NCI-H748 (cell line): Measurements from ENCODE around the gene BRAF.
"Not testable (repeated sequence)": the region's sequence is repeated elsewhere in the genome, so short reads cannot be mapped to it uniquely, and the experiment has no call there.

Experiments used
- DNase-seq: peaks from one replicate; lab custom pipeline; 2025; ENCODE audit not compliant: unreplicated experiment; lab: John Stamatoyannopoulos, UW

BRAF gene

GRCh38 chr7:140924821-140925421, at the start of gene BRAF:
Gene BRAF (minus strand): TSS chr7:140924929. CDS start chr7:140924703, 226 bp downstream.
- DNase-seq: peak; percentile 93

DNA sequence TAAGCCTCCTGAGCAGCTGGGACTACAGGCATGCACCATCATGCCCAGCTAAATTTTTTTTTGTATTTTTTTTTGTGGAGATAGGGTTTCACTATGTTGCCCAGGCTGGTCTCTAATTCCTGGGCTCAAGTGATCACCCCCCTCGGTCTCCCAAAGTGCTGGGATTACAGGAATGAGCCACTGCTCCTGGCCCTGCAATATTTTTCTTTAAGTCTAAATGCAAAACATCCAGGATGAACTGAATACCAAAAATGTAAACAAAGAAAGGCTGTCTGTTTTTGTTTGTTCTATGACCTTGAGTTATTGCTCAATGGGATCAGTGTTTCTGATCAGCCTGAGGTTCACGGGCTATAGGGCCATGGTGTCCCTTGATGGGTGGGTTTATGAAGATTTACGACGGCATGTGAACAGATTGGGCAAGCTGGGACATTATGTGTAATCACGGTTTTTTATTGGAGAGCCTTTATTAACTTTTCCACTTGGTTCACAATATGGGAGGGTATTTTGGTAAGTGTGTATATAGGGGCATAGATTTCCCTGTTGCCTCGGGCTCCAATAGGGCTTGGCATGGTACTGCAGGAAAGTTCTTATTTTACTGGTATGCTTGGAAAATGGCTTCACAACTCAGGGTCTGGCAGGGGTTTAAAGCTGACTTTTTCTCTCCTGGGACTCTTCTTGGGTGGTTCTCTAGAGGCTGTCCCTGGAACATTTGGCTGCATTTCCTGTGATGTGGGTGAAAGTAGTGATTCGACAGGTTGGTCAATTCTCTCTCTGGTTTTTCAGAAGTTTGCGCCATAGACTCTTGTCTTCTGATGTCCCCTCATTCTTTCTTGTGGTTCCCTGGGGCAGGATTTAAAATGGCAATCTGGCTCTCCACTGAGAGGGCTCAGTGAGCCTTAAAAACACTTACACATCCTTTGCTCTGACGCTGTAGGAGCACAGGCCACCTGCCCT, 48.4 kb upstream of the BRAF start:
- no peak for DNase-seq

DNA sequence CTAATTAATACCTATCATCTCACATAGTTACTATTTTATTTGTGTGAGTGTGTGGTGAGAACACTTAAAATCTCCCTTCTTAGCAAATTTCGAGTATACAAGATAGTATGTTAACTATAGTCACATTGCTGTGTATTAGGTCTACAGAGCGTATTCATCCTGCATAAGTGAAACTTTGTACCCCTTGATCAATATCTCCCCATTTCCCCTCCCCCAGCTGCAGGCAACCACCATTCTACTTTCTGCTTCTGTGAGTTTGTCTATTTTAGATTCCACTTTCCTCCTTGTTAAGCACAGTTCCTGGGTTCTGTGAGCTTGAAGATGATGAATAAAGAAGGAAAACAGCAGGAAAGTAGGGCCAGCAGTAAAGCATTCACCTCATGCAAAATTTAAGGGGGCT, 47.6 kb upstream of the BRAF start:
- DNase-seq: no peak

DNA sequence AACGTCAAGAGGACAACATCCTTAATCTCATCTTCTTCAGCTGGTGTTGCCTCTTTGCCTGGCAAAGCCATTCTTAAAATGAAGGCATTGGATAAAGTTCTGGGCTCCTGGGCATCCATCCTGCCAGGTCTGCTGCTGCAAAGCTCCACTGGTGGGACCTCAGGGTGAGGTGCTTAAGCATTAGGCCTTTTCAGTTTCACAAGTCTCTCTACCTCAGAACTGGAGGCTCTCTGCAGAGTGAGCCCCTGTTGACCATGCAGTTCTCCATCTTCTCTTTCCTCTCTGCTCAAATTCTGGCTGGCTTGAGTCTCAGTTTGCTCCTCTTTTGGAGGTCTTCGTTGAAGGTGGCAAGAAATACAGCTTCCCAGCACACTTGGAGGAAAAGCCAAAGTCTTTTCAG, 42.7 kb upstream of the BRAF start:
- DNase-seq: no peak

GRCh38 chr7:140966561-140967233, 42.0 kb upstream of the BRAF start:
- DNase-seq: no peak

DNA sequence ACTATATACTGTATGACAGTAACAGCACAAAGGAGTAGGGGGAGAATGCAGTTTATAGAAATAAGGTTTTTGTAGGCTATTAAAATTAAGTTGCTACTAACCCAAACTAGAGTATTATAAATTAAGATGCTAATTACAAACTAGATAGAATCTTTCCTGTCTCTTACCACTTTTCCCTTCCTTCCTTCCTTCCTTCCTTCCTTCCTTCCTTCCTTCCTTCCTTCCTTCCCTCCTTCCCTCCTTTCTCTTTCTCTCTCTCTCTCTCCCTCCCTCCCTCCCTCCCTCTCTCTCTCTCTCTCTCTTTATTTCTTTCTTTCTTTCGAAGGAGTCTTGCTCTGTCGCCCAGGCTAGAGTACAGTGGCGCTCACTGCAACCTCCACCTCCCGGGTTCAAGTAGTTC, 36.4 kb upstream of the BRAF start:
- no peak for DNase-seq

- DNase-seq: not testable (repeated sequence)
These were observed 32.3 kb upstream of the BRAF start for GRCh38 chr7:140956997-140957396.

DNA sequence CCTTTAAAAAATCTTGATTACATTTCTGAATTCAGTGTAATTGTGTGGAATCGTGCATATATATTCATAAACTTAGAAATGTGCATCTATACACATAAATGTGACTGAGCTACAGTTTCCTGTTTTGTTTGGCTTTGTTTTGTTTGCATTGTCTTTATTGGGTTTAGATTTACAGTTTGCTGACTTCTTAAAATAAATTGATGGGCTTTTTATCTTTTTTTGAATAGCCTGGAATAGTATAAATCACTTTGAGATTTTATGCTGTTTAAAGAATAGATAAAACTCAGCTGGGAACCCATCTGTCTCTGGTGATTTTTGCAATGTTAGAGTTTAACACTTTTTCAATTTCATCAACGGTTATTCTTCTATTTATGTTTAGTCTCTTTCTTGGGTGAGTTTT, 21.2 kb upstream of the BRAF start:
- no peak for DNase-seq

DNA sequence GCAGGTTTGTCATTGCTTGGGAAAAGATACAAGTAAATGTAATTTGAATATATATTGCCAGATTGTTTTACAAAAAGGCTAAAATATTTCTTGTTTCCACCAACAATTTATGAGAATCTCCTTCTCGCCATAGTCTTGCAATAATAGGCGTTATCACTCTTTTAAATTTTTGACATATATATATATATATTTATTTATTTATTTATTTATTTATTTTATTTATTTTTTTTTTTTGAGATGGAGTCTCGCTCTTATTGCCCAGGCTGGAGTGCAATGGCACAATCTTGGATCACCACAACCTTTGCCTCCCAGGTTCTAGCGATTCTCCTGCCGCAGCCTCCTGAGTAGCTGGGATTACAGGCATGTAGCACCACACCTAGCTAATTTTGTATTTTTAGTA, 17.5 kb upstream of the BRAF start:
- not testable (repeated sequence) for DNase-seq

- DNase-seq: no peak
These were observed 16.2 kb upstream of the BRAF start for GRCh38 chr7:140940898-140941297.

GRCh38 chr7:140937702-140938264, 13.1 kb upstream of the BRAF start:
- no peak for DNase-seq

- DNase-seq: no peak
These were observed 4.0 kb upstream of the BRAF start for GRCh38 chr7:140928491-140929309.

- not testable (repeated sequence) for DNase-seq
These were observed 3.2 kb upstream of the BRAF start for GRCh38 chr7:140927945-140928344.

DNA sequence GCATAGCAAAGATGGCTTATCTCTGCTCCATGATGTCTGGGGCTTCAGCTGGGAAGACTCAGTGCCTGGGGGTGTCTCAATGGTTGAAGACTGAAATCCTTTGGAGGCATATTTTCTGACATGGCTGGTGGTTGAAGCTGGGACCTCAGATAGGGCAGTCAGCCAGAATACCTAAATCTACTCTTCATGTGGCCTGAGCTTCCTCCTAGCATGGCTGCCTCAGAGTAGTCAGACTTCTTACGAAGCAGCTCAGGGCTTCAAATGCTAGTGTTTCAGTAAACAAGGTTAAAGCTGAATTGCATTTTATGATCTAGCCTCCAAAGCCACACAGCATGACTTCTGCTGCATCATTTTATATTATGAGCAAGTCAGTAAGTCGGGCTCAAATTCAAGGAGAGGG, 2.6 kb upstream of the BRAF start:
- no peak for DNase-seq

- no peak for DNase-seq
These were observed 1.5 kb upstream of the BRAF start for GRCh38 chr7:140926021-140926817.

GRCh38 chr7:140924019-140924820, 509 bp downstream of the BRAF start:
- peak; percentile 85 for DNase-seq

- peak; percentile 47 for DNase-seq
These were observed 1.2 kb downstream of the BRAF start for GRCh38 chr7:140923358-140924006.

GRCh38 chr7:140922741-140923345, 1.9 kb downstream of the BRAF start:
- no peak for DNase-seq
